K562 (cell line): ENCODE results near the gene RBM17.

ENCODE experiments used
- ARNT ChIP-seq, 2 experiments: fragments of 450-650 bp; IDR thresholded peaks; 2 replicates each; pipeline ENCODE4 v1.6.1; 2016; ENCODE audit warnings: mild to moderate bottlenecking in 1 of 2
- EZH2 ChIP-seq: IDR thresholded peaks from 2 replicates; pipeline ENCODE4 v1.6.1; 2012; ENCODE audit warnings: low read depth, mild to moderate bottlenecking, inconsistent platforms, low read length, borderline replicate concordance
- HDAC2 ChIP-seq: fragments of 450-650 bp; IDR thresholded peaks from 2 replicates; pipeline ENCODE4 v1.6.1; 2016; ENCODE audit warnings: mild to moderate bottlenecking
- MEF2D ChIP-seq: conservative IDR thresholded peaks from 2 replicates; pipeline ENCODE4 v1.6.1; 2016; ENCODE audit warnings: low read depth, missing genetic modification characterization, missing compliant biosample characterization
- SP1 ChIP-seq: sonication (generic); formaldehyde crosslinking; IDR thresholded peaks from 2 replicates; pipeline ENCODE4 v1.8.1; 2022; ENCODE audit warnings: mild to moderate bottlenecking, missing genetic modification reagents
- SP2 ChIP-seq: IDR thresholded peaks from 2 replicates; pipeline ENCODE4 v1.6.1; 2011; ENCODE audit warnings: mild to moderate bottlenecking, low read depth, low read length, moderate library complexity; ENCODE audit not compliant: poor library complexity, severe bottlenecking; ENCODE audit errors: extremely low read depth
- TF ChIP-seq, protein P1 (sequence below), 3 experiments: IDR thresholded peaks in 2 of 3; conservative IDR thresholded peaks in 1 of 3; 2 replicates each; pipeline ENCODE4 v1.5.1; 2011 to 2012; ENCODE audit warnings: low read length in 3 of 3, mild to moderate bottlenecking in 3 of 3, control low read depth in 2 of 3, improper control_type of control experiment in 1 of 3, inconsistent platforms in 1 of 3, low read depth in 1 of 3, mixed read lengths in 1 of 3, moderate library complexity in 1 of 3; ENCODE audit not compliant: insufficient read depth in 2 of 3
- TF ChIP-seq, protein P2 (sequence below): sonication (generic); formaldehyde crosslinking; IDR thresholded peaks from 2 replicates; pipeline ENCODE4 v1.5.0; 2020; ENCODE audit warnings: missing genetic modification reagents
- TF ChIP-seq, protein P3 (sequence below): fragments of 450-650 bp; formaldehyde crosslinking; IDR thresholded peaks from 2 replicates; pipeline ENCODE4 v1.4.0; 2020; ENCODE audit warnings: mild to moderate bottlenecking, moderate library complexity

DNA sequence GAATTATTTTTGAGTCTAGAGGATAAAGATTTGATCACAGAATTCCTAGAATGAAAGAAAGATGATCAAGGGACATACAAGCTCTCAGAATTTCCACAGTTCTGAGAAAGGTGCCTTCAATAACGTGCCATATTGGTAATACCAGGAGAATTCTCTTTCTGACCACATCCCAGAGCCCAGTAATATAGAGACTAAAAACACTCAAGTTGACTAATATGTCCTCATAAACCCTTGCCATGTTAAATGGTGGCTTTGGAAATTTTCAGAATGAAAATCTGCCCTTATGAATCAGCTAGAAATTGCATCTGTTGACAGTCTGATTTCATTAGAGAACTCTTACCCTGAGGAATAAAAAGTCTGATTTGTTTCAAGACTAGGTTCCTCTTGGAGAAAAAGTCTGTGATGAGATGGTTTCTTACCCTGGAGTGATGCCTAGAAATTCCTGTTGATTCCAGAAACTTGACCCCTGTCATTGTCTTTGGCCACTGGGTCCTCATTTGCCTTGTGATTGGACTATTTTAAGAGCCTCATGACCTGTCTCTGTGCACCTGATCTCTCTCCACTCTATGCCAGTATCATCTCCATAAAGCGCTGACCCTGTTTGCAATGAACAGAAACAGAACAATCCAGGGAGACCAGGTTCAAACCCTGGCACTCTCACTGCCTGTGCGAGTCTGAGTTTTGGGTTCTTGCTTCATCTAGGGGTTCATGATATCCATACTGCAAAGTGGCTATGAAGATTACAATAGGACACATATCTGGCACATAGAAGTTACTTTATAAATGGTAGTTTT lies 30.0 kb upstream of the RBM17 start:
- TF ChIP-seq SP2 (no peak), ARNT (IDR thresholded peaks at IDR 0.05) (no peak), SP1 (CRISPR knock-in tag) (no peak), MEF2D (tag) (no peak), EZH2 (no peak), HDAC2 (no peak)
- TF ChIP-seq, protein P1, sequence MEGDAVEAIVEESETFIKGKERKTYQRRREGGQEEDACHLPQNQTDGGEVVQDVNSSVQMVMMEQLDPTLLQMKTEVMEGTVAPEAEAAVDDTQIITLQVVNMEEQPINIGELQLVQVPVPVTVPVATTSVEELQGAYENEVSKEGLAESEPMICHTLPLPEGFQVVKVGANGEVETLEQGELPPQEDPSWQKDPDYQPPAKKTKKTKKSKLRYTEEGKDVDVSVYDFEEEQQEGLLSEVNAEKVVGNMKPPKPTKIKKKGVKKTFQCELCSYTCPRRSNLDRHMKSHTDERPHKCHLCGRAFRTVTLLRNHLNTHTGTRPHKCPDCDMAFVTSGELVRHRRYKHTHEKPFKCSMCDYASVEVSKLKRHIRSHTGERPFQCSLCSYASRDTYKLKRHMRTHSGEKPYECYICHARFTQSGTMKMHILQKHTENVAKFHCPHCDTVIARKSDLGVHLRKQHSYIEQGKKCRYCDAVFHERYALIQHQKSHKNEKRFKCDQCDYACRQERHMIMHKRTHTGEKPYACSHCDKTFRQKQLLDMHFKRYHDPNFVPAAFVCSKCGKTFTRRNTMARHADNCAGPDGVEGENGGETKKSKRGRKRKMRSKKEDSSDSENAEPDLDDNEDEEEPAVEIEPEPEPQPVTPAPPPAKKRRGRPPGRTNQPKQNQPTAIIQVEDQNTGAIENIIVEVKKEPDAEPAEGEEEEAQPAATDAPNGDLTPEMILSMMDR (IDR thresholded peaks at IDR 0.05 in 2 of 3, conservative IDR thresholded peaks at IDR 0.05 in 1 of 3; ENCODE audit: insufficient read depth in 2 of 3, low read depth in 1 of 3, low read length in 3 of 3), result no peak
- TF ChIP-seq, protein P2, sequence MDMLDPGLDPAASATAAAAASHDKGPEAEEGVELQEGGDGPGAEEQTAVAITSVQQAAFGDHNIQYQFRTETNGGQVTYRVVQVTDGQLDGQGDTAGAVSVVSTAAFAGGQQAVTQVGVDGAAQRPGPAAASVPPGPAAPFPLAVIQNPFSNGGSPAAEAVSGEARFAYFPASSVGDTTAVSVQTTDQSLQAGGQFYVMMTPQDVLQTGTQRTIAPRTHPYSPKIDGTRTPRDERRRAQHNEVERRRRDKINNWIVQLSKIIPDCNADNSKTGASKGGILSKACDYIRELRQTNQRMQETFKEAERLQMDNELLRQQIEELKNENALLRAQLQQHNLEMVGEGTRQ (CRISPR knock-in tag), result no peak
- TF ChIP-seq, protein P3, sequence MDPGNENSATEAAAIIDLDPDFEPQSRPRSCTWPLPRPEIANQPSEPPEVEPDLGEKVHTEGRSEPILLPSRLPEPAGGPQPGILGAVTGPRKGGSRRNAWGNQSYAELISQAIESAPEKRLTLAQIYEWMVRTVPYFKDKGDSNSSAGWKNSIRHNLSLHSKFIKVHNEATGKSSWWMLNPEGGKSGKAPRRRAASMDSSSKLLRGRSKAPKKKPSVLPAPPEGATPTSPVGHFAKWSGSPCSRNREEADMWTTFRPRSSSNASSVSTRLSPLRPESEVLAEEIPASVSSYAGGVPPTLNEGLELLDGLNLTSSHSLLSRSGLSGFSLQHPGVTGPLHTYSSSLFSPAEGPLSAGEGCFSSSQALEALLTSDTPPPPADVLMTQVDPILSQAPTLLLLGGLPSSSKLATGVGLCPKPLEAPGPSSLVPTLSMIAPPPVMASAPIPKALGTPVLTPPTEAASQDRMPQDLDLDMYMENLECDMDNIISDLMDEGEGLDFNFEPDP (CRISPR knock-in tag), result no peak
